Activated T-cell treated with anti-CD3 and anti-CD28 coated beads, Interleukin-2, amount 50 U/mL, for 24 hours (primary cell): ENCODE results near the gene FGD5.

ENCODE experiments used
- DNase-seq: peaks from one replicate; pipeline ENCODE4 v3.0.0-alpha.2; 2020
- H3K27ac Mint-ChIP-seq: 2 replicates; pipeline ENCODE4 v1.8.0; 2020; ENCODE audit warnings: mild to moderate bottlenecking, mixed read lengths
- H3K27me3 Mint-ChIP-seq: 2 replicates; pipeline ENCODE4 v1.8.0; 2020; ENCODE audit warnings: mixed read lengths
- H3K36me3 Mint-ChIP-seq: 2 replicates; pipeline ENCODE4 v1.8.0; 2020; ENCODE audit warnings: low read depth, mixed read lengths
- H3K4me1 Mint-ChIP-seq: 2 replicates; pipeline ENCODE4 v1.8.0; 2020; ENCODE audit warnings: low read depth, mixed read lengths
- H3K4me3 Mint-ChIP-seq: 2 replicates; pipeline ENCODE4 v1.8.0; 2020; ENCODE audit warnings: mild to moderate bottlenecking, moderate library complexity, mixed read lengths
- H3K9me3 Mint-ChIP-seq: 2 replicates; pipeline ENCODE4 v1.8.0; 2020; ENCODE audit warnings: mixed read lengths

FGD5 gene

DNA sequence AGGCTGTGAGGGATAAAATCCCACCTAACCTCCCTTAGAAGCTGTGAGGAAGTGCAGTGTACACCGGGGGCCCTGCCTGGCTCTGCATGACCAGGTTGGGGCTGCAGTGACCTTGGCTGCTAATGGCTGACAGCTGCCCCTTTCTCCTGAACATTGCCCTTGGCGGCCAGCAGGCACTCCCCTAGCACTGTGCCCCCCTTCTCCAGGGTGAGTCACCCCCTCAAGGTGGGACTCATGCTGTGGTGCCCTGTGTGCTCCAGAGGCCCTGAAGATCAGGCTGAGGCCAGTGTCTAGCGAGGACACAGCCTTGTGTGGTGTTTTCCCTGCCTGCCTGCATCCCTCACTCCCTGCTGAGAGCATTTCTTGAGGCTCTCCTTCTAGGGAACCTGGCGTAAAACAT is 21.0 kb upstream of the FGD5 start:
- Mint-ChIP-seq H3K4me3 (no peak overlapping the region), H3K9me3 (no peaks in the 10 kb centered on the region), H3K27me3 (peaks cover 4% of the 10 kb centered on the region), H3K27ac (no peak overlapping the region), H3K4me1 (no peaks in the 10 kb centered on the region), H3K36me3 (no peaks in the 10 kb centered on the region)
- DNase-seq = no peak

GRCh38 chr3:14798231-14798630 is 20.5 kb upstream of the FGD5 start:
- Mint-ChIP-seq H3K4me1 (no peaks in the 10 kb centered on the region), H3K27me3 (peaks cover 3% of the 10 kb centered on the region), H3K9me3 (no peaks in the 10 kb centered on the region), H3K36me3 (no peaks in the 10 kb centered on the region), H3K4me3 (no peak overlapping the region), H3K27ac (no peak overlapping the region)
- DNase-seq = no peak

- H3K4me3 Mint-ChIP-seq = no peak overlapping the region
- H3K27ac Mint-ChIP-seq = no peak overlapping the region
These were observed 19.6 kb upstream of the FGD5 start for GRCh38 chr3:14799146-14799545.

GRCh38 chr3:14801031-14801430 is 17.7 kb upstream of the FGD5 start:
- no peaks in the 10 kb centered on the region for H3K9me3 Mint-ChIP-seq
- H3K4me1 Mint-ChIP-seq = peaks cover 7% of the 10 kb centered on the region
- H3K27ac Mint-ChIP-seq = no peak overlapping the region
- H3K27me3 Mint-ChIP-seq = peaks cover 12% of the 10 kb centered on the region
- no peak overlapping the region for H3K4me3 Mint-ChIP-seq
- no peaks in the 10 kb centered on the region for H3K36me3 Mint-ChIP-seq
- no peak for DNase-seq

More at GRCh38 chr3:14799146-14799545, 19.6 kb upstream of the FGD5 start:
- no peaks in the 10 kb centered on the region for H3K36me3 Mint-ChIP-seq
- H3K4me1 Mint-ChIP-seq = peaks cover 4% of the 10 kb centered on the region
- no peaks in the 10 kb centered on the region for H3K9me3 Mint-ChIP-seq
- no peak for DNase-seq
- H3K27me3 Mint-ChIP-seq = peaks cover 3% of the 10 kb centered on the region

GRCh38 chr3:14801668-14802380 is 16.9 kb upstream of the FGD5 start:
- H3K4me3 Mint-ChIP-seq = no peak overlapping the region
- no peak overlapping the region for H3K27ac Mint-ChIP-seq
- no peaks in the 10 kb centered on the region for H3K9me3 Mint-ChIP-seq
- peaks cover 7% of the 10 kb centered on the region for H3K4me1 Mint-ChIP-seq
- no peaks in the 10 kb centered on the region for H3K36me3 Mint-ChIP-seq
- no peak for DNase-seq
- H3K27me3 Mint-ChIP-seq = peaks cover 14% of the 10 kb centered on the region

DNA sequence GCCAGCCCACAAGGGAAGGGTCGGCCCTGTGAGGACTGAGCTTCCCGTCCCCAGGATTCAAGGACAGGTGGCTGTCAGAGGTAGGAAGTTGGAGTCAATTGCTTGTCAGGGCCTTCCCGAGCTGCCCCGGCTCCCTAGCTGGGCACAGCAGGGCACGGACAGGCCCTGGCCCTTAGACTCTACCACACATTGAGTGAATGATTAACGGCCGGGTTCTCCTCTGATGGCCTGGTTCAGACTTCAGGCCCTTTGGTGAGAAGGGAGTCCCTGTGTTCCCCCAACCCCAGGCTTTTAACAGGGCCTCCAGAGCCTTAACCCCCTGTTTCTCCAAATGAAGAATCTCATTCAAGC is 16.4 kb upstream of the FGD5 start:
- DNase-seq = no peak
- no peaks in the 10 kb centered on the region for H3K36me3 Mint-ChIP-seq
- H3K9me3 Mint-ChIP-seq = no peaks in the 10 kb centered on the region
- no peak overlapping the region for H3K4me3 Mint-ChIP-seq
- H3K4me1 Mint-ChIP-seq = peaks cover 7% of the 10 kb centered on the region
- H3K27ac Mint-ChIP-seq = no peak overlapping the region
- H3K27me3 Mint-ChIP-seq = peaks cover 15% of the 10 kb centered on the region

- peaks cover 18% of the 10 kb centered on the region for H3K27me3 Mint-ChIP-seq
- no peak overlapping the region for H3K27ac Mint-ChIP-seq
- no peak overlapping the region for H3K4me3 Mint-ChIP-seq
- DNase-seq = no peak
- H3K36me3 Mint-ChIP-seq = no peaks in the 10 kb centered on the region
- peaks cover 7% of the 10 kb centered on the region for H3K4me1 Mint-ChIP-seq
- H3K9me3 Mint-ChIP-seq = no peaks in the 10 kb centered on the region
These were observed 15.4 kb upstream of the FGD5 start for GRCh38 chr3:14803101-14803980.

- Mint-ChIP-seq H3K27me3 (peaks cover 26% of the 10 kb centered on the region), H3K36me3 (no peaks in the 10 kb centered on the region), H3K9me3 (no peaks in the 10 kb centered on the region), H3K27ac (no peak overlapping the region), H3K4me1 (peaks cover 7% of the 10 kb centered on the region), H3K4me3 (no peak overlapping the region)
- no peak for DNase-seq
These were observed 14.6 kb upstream of the FGD5 start for GRCh38 chr3:14803981-14804834.

- Mint-ChIP-seq H3K9me3 (no peaks in the 10 kb centered on the region), H3K27me3 (peaks cover 33% of the 10 kb centered on the region), H3K4me3 (no peak overlapping the region), H3K4me1 (peaks cover 7% of the 10 kb centered on the region), H3K27ac (no peak overlapping the region), H3K36me3 (no peaks in the 10 kb centered on the region)
- DNase-seq = no peak
These were observed 13.7 kb upstream of the FGD5 start for GRCh38 chr3:14804835-14805780.

DNA sequence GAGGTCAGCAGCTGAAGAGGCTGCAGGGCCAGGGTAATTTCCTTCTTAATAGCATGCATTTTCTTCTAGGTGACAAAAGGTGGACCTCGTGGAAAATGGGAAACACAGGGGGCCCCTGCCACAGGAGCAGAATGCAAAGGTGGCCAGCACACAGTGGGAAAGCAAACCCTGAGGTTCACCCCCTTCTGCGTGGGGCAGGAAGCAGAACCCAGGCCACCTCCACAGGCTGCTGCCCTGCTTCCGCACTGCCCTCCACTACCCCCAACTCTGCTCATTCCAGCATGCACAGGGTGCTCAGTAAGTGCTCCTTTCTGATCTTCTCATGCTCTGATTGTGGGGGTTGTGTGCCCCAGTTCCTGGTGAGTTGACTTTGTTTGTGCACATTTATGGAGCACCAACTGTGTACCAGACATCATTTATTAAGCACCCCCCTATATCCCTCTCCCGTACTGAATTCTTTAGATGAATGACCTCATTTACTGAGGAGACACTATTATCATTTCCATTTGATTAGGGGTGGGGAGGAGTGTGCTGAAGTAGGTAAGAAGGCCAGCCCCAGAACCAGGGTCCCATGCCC is 12.7 kb upstream of the FGD5 start:
- Mint-ChIP-seq H3K9me3 (no peaks in the 10 kb centered on the region), H3K27me3 (peaks cover 36% of the 10 kb centered on the region), H3K4me3 (no peak overlapping the region), H3K27ac (no peak overlapping the region), H3K36me3 (no peaks in the 10 kb centered on the region), H3K4me1 (peaks cover 8% of the 10 kb centered on the region)
- no peak for DNase-seq

DNA sequence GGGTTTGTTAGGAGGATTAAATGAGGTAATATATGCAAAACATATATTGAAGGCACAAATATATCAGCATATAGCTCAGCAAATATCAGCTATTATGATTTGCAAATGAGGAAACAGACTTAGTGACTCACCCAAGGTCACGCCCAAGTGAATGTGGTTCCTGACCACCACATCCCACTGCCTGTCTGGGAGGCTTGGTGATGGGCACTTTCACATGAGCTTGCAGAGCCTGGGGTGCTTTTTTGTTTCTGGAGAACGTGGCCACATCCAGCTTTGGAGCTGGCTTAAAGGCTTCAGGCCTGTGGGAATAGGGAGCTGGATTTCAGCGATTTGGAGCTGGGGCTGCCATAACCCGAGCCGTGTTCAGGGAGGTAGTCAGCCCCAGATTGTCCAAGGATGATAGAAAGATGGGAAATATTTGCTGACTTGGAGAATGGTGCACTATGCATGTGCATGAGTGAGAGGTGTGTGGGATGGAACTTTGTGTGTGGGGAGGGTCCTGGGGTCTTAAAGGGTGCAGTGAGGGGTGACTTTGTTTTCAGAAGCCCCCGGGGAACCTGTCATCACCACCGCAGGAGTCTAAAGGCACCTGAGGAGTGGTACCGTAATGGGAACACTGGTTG is 12.0 kb upstream of the FGD5 start:
- H3K4me1 Mint-ChIP-seq = peaks cover 12% of the 10 kb centered on the region
- DNase-seq = no peak
- H3K9me3 Mint-ChIP-seq = no peaks in the 10 kb centered on the region
- no peak overlapping the region for H3K4me3 Mint-ChIP-seq
- no peaks in the 10 kb centered on the region for H3K36me3 Mint-ChIP-seq
- no peak overlapping the region for H3K27ac Mint-ChIP-seq
- peaks cover 43% of the 10 kb centered on the region for H3K27me3 Mint-ChIP-seq

DNA sequence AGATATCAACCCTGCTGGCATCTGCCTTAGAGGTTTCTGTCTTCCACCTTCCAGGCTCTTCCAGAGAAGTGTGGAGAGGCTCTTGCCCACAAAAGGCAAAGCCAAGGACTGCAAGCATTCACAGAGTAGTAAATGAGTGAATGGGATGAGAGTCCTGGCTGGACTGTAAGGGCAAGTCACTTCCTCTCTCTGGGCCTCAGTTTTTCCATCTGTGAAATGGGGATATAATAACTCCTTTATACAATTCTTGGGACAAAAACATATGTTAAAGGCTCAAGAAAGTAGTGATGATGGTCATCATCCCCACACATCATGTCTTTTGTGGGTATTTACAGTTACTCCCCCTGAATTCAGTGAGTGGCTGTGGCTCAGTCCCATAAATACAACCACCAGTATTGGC is 10.7 kb upstream of the FGD5 start:
- H3K36me3 Mint-ChIP-seq = no peaks in the 10 kb centered on the region
- H3K9me3 Mint-ChIP-seq = no peaks in the 10 kb centered on the region
- H3K4me3 Mint-ChIP-seq = no peak overlapping the region
- no peak for DNase-seq
- no peak overlapping the region for H3K27ac Mint-ChIP-seq
- peaks cover 56% of the 10 kb centered on the region for H3K27me3 Mint-ChIP-seq
- H3K4me1 Mint-ChIP-seq = peaks cover 12% of the 10 kb centered on the region
